ENCODE results near the gene VKORC1L1. TPM values are rescaled to one million over a fixed set of nuclear protein-coding genes. Genes with fewer than 3 reads are reported as not detected.
"Not testable (repeated sequence)": the region's sequence is repeated elsewhere in the genome, so short reads cannot be mapped to it uniquely, and the experiment has no call there.

Gene VKORC1L1
- total RNA-seq, 1 donor from 2014 or later: 20.1 TPM

GRCh38 chr7:65884983-65885382, 12.1 kb downstream of the VKORC1L1 start:
- intact Hi-C loops (cut with micrococcal nuclease): not testable (repeated sequence)

DNA sequence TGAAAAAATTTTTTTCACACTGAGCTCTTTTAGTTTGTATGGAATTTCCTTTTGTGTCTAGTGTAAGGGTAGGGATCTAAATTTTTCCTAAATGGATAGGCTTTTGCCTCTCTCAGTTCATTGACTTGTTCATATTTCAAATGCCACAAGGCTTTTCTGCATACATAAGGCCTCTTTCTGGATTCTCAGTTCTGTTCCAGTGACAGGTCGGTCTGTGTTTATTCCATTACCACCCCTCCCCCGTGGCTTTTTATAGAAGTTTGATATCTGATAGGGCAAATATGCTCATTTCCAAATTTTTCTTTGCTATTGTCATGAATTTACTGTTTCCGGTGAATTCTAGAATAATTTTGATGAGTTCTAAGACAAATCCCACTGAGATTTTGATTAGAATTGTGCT, 12.7 kb downstream of the VKORC1L1 start:
- intact Hi-C loops (cut with micrococcal nuclease): not testable (repeated sequence)

- intact Hi-C loops (cut with micrococcal nuclease): not testable (repeated sequence)
These were observed 15.7 kb downstream of the VKORC1L1 start for GRCh38 chr7:65888434-65889156.

GRCh38 chr7:65889722-65890121, 16.8 kb downstream of the VKORC1L1 start:
- intact Hi-C loops (cut with micrococcal nuclease): not testable (repeated sequence)

DNA sequence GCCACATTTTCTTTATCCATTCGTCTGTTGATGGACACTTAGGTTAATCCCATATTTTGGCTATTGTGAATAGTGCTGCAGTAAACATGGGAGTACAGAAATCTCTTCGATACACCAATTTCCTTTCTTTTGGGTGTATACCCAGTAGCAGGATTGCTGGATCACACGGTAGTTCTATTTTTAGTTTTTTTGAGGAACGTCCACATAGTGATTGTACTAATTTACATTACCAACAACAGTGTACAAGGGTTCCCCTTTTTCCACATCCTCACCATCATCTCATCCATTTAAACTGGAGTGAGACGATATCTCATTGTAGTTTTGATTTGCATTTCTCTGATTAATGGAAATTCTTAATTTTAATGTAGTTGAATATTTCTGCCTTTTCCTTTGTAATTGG, 19.3 kb downstream of the VKORC1L1 start:
- intact Hi-C loops (cut with micrococcal nuclease): no loop called here

DNA sequence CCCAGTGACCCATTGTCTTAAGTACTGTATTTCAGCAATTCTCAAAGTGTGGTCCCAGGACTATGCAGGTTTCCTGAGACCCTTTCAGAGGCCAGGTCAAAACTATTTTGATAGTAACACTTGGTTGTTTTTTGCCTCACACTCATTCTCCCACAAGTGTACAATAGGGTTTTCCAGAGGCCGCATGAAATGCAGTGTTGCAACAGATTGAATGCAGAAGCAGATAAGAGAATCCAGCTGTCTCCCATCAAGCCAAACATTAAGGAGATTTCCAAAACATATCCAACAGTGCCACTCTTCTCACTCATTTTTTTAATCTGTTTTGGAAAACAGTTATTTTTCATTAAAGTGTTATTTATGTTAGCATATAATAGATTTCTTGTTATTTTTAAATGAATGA, 20.0 kb downstream of the VKORC1L1 start:
- intact Hi-C loops (cut with micrococcal nuclease): no loop called here

DNA sequence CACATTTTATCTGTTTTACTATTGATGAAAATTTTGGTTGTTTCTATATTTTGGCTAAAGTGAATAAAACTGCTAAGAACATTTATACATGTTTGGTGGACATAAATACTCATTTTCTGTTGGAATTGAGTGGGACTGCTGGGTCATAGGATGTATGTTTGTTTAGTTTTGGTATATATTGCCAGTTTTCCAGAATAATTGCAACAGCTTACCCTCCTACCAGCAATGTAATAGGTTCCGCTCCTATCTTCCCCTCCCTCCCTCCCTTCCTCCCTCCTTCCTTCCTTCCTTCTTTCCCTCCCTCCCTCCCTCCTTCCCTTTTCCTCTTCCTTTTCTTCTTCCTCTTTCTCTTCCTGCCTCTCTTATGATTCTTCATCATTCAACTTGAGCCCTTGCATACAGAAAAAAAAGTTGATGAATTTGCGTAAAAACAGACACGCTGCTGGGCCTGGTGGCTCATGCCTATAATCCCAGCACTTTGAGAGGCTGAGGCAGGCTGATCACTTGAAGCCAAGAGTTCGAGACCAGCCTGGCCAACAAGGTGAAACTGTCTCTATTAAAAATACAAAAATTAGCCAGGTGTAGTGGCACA, 23.5 kb downstream of the VKORC1L1 start:
- intact Hi-C loops (cut with micrococcal nuclease): no loop called here

DNA sequence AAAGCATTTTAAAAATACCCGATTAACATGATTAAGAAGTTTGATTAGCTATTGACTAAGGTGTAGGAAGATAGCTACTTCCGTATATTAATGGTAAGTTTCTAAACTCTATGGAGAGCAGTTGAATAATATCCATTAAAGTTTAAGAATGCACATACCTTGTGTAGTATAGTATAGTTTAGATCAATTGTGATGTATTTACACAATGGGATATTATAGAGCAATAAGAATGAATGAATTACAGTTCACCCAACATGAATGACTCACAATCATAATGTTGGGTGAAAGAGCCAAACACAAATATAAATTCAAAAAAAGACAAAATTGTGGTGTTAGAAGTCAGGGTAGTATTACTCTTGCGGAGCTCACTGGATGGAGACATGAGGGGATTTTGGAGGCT, 24.4 kb downstream of the VKORC1L1 start:
- intact Hi-C loops (cut with micrococcal nuclease): not testable (repeated sequence)

- intact Hi-C loops (cut with micrococcal nuclease): not testable (repeated sequence)
These were observed 26.0 kb downstream of the VKORC1L1 start for GRCh38 chr7:65898677-65899447.

- intact Hi-C loops (cut with micrococcal nuclease): no loop called here
These were observed 29.4 kb downstream of the VKORC1L1 start for GRCh38 chr7:65902306-65902705.

DNA sequence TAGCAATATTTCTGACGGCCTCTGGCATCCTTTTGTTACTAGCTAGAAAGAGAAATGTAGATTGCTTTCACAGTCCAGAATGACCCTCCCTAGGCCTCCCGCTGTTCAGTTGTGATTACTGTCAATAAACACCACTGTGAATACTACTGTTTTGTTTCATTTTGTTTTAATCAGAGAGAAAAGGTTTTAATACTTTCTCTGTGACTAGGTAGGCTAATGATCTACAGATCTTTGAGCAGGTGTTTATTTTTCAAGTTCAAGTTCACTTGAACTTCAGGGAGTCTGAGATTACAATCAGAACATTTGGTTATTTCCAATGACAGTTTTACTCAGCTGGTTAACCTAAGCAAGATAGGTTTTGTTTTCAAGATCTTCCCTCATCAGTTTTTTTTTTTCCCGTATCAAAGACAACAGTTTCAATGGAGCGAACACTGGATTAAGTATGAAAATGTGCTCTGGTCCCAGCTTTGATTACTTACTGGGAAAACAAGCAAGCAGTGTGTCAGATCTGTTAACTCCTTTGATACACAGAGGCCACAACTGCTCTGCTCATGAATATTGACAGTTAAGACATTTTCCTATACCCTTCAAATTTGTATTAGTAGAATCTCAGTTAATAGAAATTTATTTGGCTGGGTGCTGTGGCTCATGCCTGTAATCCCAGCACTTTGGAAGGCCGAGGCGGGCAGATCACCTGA, 34.8 kb downstream of the VKORC1L1 start:
- intact Hi-C loops (cut with micrococcal nuclease): no loop called here

- intact Hi-C loops (cut with micrococcal nuclease): no loop called here
These were observed 37.4 kb downstream of the VKORC1L1 start for GRCh38 chr7:65910237-65910636.

GRCh38 chr7:65912237-65912636, 39.4 kb downstream of the VKORC1L1 start:
- intact Hi-C loops (cut with micrococcal nuclease): no loop called here

GRCh38 chr7:65915921-65916657, 43.2 kb downstream of the VKORC1L1 start:
- intact Hi-C loops (cut with micrococcal nuclease): no loop called here

DNA sequence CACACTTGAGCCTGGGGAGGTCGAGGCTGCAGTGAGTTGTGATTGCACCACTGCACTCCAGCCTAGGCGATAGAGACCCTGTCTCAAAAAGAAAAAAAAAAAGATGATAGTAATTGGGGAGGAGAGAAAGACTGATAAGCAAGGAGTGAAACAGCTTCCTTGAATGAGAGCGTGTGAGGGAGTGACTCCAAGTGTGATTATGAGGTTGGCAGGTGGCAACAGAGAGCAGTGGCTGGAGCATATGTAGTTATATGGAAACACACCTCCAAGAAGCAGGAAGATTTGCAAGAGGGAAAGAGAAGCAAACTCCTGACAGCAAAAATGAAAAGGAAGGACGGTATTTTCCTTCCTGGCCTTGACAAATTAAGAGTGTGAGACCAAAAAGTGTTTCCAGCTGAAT, 50.4 kb downstream of the VKORC1L1 start:
- intact Hi-C loops (cut with micrococcal nuclease): no loop called here

DNA sequence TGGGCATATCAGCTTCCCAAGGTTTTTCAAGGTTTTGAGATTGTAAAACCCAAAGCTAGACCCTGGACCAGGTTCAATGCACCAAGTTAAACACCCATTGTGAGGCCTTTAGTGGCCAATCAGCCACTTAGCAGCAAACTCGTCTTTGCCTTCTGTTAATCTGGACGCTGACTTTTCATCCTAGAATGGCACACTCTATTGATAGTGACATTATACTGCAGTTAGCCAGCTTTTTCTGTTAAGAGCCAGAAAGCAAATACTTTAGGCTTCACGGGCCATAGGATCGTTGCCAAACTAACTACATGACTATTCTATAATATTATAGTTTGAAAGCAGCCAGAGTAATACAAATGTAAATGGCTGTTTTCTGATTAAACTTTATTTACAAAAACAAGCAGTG, 51.3 kb downstream of the VKORC1L1 start:
- intact Hi-C loops (cut with micrococcal nuclease): no loop called here

DNA sequence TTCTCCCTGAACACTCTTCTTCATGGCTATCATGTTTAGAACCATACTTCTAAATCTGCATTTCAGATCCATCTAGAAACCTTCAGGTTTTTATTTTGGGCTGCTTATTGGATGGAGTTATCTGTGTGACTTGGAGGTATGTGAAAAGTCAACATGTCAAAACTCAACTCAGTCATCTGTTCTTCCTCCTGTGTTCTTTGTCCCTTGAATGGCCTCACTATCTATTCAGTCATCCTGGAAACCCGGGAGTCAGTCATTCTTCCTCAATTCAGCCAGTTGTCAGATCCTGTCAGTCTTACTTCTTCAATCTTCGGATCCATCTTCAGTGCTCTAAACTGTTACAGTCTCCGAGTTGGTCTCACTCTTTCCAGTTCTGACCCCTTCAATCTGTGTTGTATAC, 52.2 kb downstream of the VKORC1L1 start:
- intact Hi-C loops (cut with micrococcal nuclease): no loop called here

DNA sequence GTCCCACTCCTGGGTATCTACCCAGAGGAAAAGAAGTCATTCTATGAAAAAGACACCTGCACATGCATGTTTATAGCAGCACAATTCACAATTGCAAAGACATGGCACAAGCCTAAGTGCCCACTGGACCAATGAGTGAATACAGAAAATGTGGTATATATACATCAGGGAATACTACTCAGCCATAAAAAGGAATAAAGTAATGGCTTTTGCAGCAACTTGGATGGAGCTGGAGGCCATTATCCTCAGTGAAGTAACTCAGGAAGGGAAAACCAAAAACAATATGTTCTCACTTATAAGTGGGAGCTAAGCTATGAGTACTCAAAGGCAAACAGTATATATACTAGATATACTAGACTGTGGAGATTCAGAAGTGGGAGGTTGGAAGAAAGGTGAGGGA, 53.7 kb downstream of the VKORC1L1 start:
- intact Hi-C loops (cut with micrococcal nuclease): no loop called here

GRCh38 chr7:65927489-65928448, 54.9 kb downstream of the VKORC1L1 start:
- intact Hi-C loops (cut with micrococcal nuclease): no loop called here

- intact Hi-C loops (cut with micrococcal nuclease): no loop called here
These were observed 58.8 kb downstream of the VKORC1L1 start for GRCh38 chr7:65931685-65932084.
